Measurements from ENCODE around the gene OSBPL2. TPM values are rescaled to one million over a fixed set of nuclear protein-coding genes. Genes with fewer than 3 reads are reported as not detected.
A peak's percentile ranks its signal among the peaks of the same experiment; 100 is the strongest.

OSBPL2 gene
- total and polyA plus RNA-seq, 9 of the 15 experiments (the other 6 are each of a cell fraction or from before 2014, with no cell fraction given): 2.5 to 25.6 (median 14.1) TPM

DNA sequence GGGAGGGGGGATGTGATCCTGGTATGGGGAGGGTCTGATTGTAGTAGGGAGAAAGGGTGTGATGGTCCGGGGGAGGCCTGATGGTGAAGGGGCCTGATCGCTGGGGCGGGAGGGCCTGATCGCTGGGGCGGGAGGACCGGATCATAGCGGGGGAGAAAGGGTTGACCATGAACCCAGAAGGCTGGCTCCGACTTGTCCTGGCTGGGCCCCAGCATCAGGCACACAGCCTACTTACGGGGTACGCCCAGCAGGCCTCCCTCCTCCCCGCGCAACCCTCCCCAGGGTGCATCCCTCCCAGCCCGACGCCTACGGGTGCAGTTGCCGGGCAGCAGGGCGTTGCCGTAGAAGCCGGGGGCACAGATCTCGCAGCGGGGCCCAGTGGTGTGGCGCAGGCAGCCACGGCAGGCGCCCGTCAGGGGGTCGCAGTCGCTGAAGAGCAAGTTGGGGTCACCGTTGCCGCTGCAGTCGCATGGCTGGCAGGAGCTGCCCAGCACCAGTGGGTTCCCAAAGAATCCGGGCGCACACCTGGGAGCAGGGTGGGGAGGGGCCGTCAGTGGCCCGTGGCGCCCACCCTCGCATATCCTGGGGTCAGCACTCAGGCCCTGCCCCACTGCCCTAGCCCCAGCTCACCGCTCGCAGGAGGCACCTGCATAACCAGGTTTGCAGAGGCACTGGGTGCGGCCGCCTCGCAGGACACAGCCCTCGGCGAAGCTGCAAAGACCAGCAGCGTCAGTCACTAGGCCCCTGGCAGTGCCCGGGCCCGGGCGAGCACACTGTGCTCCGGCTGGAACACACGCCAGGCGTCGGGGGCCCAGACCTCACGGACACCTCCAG, 85.0 kb downstream of the OSBPL2 start:
- in situ Hi-C loops (cut with MboI): no loop called here

More for the DNA sequence above, 85.0 kb downstream of the OSBPL2 start:
- Histone ChIP-seq H3K9ac (ENCODE audit: insufficient read depth in 1 of 2, low read depth in 2 of 2, low read length in 2 of 2) (no peak overlapping the region), H3K27ac (ENCODE audit: extremely low read depth, low read depth, low read length) (no peak overlapping the region), H3K36me3 (ENCODE audit: control insufficient read depth, insufficient read depth, low read length) (peaks cover 90% of the 10 kb centered on the region; the same call in 2 of the 3 replicates), H2AFZ (ENCODE audit: low read depth, low read length) (no peak overlapping the region), H4K20me1 (replicated peaks; ENCODE audit: control insufficient read depth, insufficient read depth, low read length) (no peaks in the 10 kb centered on the region), H3K4me3 (no peak overlapping the region), H3K9me3 (replicated peaks; ENCODE audit: control insufficient read depth, insufficient read depth, low read depth, low read length) (no peaks in the 10 kb centered on the region), H3K4me1 (replicated peaks in 1 of 2; ENCODE audit: control insufficient read depth in 2 of 2, insufficient read depth in 2 of 2, low read length in 2 of 2) (peaks cover 2 to 42% of the 10 kb centered on the region in 2 experiments; a peak in 2 of 5 replicates), H3K79me2 (ENCODE audit: control insufficient read depth, insufficient read depth, low read length) (no peaks in the 10 kb centered on the region), H3K4me2 (ENCODE audit: insufficient read depth, low read length) (no peak overlapping the region), H3K9me1 (ENCODE audit: control insufficient read depth, insufficient read depth, low read length) (peaks cover 3% of the 10 kb centered on the region), H3K27me3 (ENCODE audit: control insufficient read depth in 2 of 2, insufficient read depth in 2 of 2, low read length in 2 of 2) (no peaks in the 10 kb centered on the region)
- BruUV-seq (replicated peaks): no TSS peak
- TF ChIP-seq TAF7 (tag; IDR thresholded peaks at IDR 0.05) (no peak), POLR2G (IDR thresholded peaks at IDR 0.05; ENCODE audit: low read depth, low read length) (peak; percentile 35; the same call in 1 of the 2 replicates)
- no peak for DNase-seq (ENCODE audit: extremely low read depth in 1 of 4, low spot score in 3 of 4)
- POLR2A ChIA-PET: interaction anchor here (0.9 to 1.2 kb wide), 2 partner anchors 21 to 26 kb away, joined by 3 to 5 read pairs; partner anchors contain the start of gene ADRM1
- no peak for FAIRE-seq
- WGBS (ENCODE audit: insufficient coverage, low coverage, missing lambda C conversion rate): 93% methylated on average over 18 of the region's 52 CpGs
- CTCF ChIA-PET (ENCODE audit: low intra/inter-chr PET ratio): no interaction called here
- ATAC-seq: no peak
- intact Hi-C loops (cut with micrococcal nuclease): no loop called here

All from K562 (cell line).